ENCODE data around the gene AFF3.
A peak's percentile ranks its signal among the peaks of the same experiment; 100 is the strongest.

AFF3 gene

GRCh38 chr2:99605036-99605435 lies 537.4 kb downstream of the AFF3 start:
- no peak for DNase-seq (ENCODE audit: low spot score)

GRCh38 chr2:99602476-99602875 lies 539.9 kb downstream of the AFF3 start:
- DNase-seq (ENCODE audit: low spot score): peak; percentile 33

- no peak for DNase-seq (ENCODE audit: low spot score)
Measured at GRCh38 chr2:99600981-99601651, 541.3 kb downstream of the AFF3 start.

GRCh38 chr2:99598441-99598840 lies 543.9 kb downstream of the AFF3 start:
- no peak for DNase-seq (ENCODE audit: low spot score)

- DNase-seq (ENCODE audit: low spot score): no peak
Measured at GRCh38 chr2:99597616-99598015, 544.8 kb downstream of the AFF3 start.

GRCh38 chr2:99595373-99595772 lies 547.0 kb downstream of the AFF3 start:
- no peak for DNase-seq (ENCODE audit: low spot score)

GRCh38 chr2:99593692-99594427 lies 548.5 kb downstream of the AFF3 start:
- DNase-seq (ENCODE audit: low spot score): no peak

GRCh38 chr2:99576775-99577174 lies 565.6 kb downstream of the AFF3 start:
- no peak for DNase-seq (ENCODE audit: low spot score)

GRCh38 chr2:99573634-99574251 lies 568.6 kb downstream of the AFF3 start:
- DNase-seq (ENCODE audit: low spot score): no peak

GRCh38 chr2:99572373-99573164 lies 569.8 kb downstream of the AFF3 start:
- DNase-seq (ENCODE audit: low spot score): no peak

GRCh38 chr2:99571954-99572353 lies 570.4 kb downstream of the AFF3 start:
- no peak for DNase-seq (ENCODE audit: low spot score)

- no peak for DNase-seq (ENCODE audit: low spot score)
Measured at GRCh38 chr2:99571533-99571932, 570.9 kb downstream of the AFF3 start.

GRCh38 chr2:99571021-99571420 lies 571.4 kb downstream of the AFF3 start:
- no peak for DNase-seq (ENCODE audit: low spot score)

GRCh38 chr2:99569386-99569785 lies 573.0 kb downstream of the AFF3 start:
- DNase-seq (ENCODE audit: low spot score): no peak

GRCh38 chr2:99565227-99565626 lies 577.2 kb downstream of the AFF3 start:
- no peak for DNase-seq (ENCODE audit: low spot score)

GRCh38 chr2:99562516-99562915 lies 579.9 kb downstream of the AFF3 start:
- DNase-seq (ENCODE audit: low spot score): no peak

GRCh38 chr2:99561804-99562203 lies 580.6 kb downstream of the AFF3 start:
- no peak for DNase-seq (ENCODE audit: low spot score)

GRCh38 chr2:99559075-99559662 lies 583.2 kb downstream of the AFF3 start:
- DNase-seq (ENCODE audit: low spot score): peak; percentile 73

GRCh38 chr2:99555404-99555803 lies 587.0 kb downstream of the AFF3 start:
- no peak for DNase-seq (ENCODE audit: low spot score)

- DNase-seq (ENCODE audit: low spot score): no peak
Measured at GRCh38 chr2:99554871-99555270, 587.5 kb downstream of the AFF3 start.

- DNase-seq (ENCODE audit: low spot score): no peak
Measured at GRCh38 chr2:99554238-99554637, 588.2 kb downstream of the AFF3 start.

- DNase-seq (ENCODE audit: low spot score): no peak
Measured at GRCh38 chr2:99552529-99552928, 589.9 kb downstream of the AFF3 start.

Measured in SW480 (cell line).